Suprapubic skin (tissue), 4 donors: Measurements from ENCODE around the gene GALNT17. TPM values are rescaled to one million over a fixed set of nuclear protein-coding genes. Genes with fewer than 3 reads are reported as not detected.

Experiments
- DNase-seq, 2 donors: peaks; one replicate each; pipeline ENCODE4 v3.0.0-alpha.2; 2019; ENCODE audit warnings: low spot score in 2 of 2
- H3K27ac ChIP-seq: fragments of 200-600 bp; sonication (generic); one replicate; pipeline ENCODE4 v1.5.1; 2019
- H3K27me3 ChIP-seq: fragments of 200-600 bp; sonication (generic); one replicate; pipeline ENCODE4 v1.5.1; 2019
- H3K36me3 ChIP-seq: fragments of 200-600 bp; sonication (generic); one replicate; pipeline ENCODE4 v1.5.1; 2019
- H3K4me1 ChIP-seq: fragments of 200-600 bp; sonication (generic); one replicate; pipeline ENCODE4 v1.5.1; 2019
- H3K4me3 ChIP-seq: fragments of 200-600 bp; sonication (generic); one replicate; pipeline ENCODE4 v1.5.1; 2019; ENCODE audit warnings: mild to moderate bottlenecking
- H3K9me3 ChIP-seq: fragments of 200-600 bp; sonication (generic); one replicate; pipeline ENCODE4 v1.5.1; 2019
- EP300 ChIP-seq: sonication (generic); formaldehyde crosslinking; IDR thresholded peaks from one replicate; pipeline ENCODE4 v1.6.1; 2017; ENCODE audit warnings: antibody characterized with exemption
- POLR2A ChIP-seq, 2 donors: fragments of 450-650 bp; IDR thresholded peaks; one replicate each; pipeline ENCODE4 v1.6.1; 2017; ENCODE audit warnings: antibody characterized with exemption in 2 of 2, mild to moderate bottlenecking in 2 of 2, moderate library complexity in 2 of 2
- POLR2AphosphoS5 ChIP-seq, 3 donors: sonication (generic); formaldehyde crosslinking; IDR thresholded peaks; one replicate each; pipeline ENCODE4 v1.6.1; 2017; ENCODE audit warnings: antibody characterized with exemption in 3 of 3
- WGBS: methylation state at CpG from one replicate; pipeline ENCODE4 v1.1.5; 2018; 5-methylcytosine and 5-hydroxymethylcytosine counted together
- total RNA-seq, 4 donors: library from RNA; depleted of rRNA; stranded (reverse); fragments of >200 nt; gene quantifications; one replicate each; pipeline ENCODE4 v1.1.0, GENCODE V29; 2016
- TF ChIP-seq, protein P1 (sequence below), 2 donors: fragments of 200-600 bp in 1 of 2; fragments of 450-650 bp in 1 of 2; sonication (generic) in 1 of 2; IDR thresholded peaks; one replicate each; pipeline ENCODE4 v1.5.1; 2016 to 2019; ENCODE audit warnings: antibody characterized with exemption in 2 of 2, mild to moderate bottlenecking in 1 of 2, moderate library complexity in 1 of 2

GALNT17 gene
- 1 to 10 TPM; 2.0 to 4.7 (median 2.7) TPM for total RNA-seq

DNA sequence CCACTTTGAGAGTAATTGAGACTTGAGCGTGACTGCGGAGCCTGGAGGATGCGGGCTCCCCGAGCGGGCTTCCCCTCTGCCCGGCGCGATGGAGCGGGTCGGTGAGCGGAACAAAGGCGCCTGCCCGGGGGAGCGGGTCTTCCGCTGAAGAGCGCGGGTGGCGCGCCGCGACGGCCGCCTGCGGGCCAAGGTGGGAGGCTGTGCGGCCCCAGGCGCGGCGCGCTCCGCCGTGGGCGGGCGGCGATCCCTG lies at the start of gene GALNT17:
Gene GALNT17 (plus strand): TSS at position 18 of the 250 bp plus-strand sequence.
- peak within 1 kb of the TSS; percentile 49 for H3K4me3 ChIP-seq
- peaks cover 45% of the 10 kb centered on the region for H3K27me3 ChIP-seq
- peaks cover 17% of the 10 kb centered on the region for H3K4me1 ChIP-seq
- H3K27ac ChIP-seq, result peak within 1 kb of the TSS; percentile 1
- TF ChIP-seq, protein P1, sequence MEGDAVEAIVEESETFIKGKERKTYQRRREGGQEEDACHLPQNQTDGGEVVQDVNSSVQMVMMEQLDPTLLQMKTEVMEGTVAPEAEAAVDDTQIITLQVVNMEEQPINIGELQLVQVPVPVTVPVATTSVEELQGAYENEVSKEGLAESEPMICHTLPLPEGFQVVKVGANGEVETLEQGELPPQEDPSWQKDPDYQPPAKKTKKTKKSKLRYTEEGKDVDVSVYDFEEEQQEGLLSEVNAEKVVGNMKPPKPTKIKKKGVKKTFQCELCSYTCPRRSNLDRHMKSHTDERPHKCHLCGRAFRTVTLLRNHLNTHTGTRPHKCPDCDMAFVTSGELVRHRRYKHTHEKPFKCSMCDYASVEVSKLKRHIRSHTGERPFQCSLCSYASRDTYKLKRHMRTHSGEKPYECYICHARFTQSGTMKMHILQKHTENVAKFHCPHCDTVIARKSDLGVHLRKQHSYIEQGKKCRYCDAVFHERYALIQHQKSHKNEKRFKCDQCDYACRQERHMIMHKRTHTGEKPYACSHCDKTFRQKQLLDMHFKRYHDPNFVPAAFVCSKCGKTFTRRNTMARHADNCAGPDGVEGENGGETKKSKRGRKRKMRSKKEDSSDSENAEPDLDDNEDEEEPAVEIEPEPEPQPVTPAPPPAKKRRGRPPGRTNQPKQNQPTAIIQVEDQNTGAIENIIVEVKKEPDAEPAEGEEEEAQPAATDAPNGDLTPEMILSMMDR (IDR thresholded peaks at IDR 0.05), result no peak
- TF ChIP-seq POLR2AphosphoS5 (IDR thresholded peaks at IDR 0.05), result no peak
- H3K36me3 ChIP-seq, result no peaks in the 10 kb centered on the region
- no peaks in the 10 kb centered on the region for H3K9me3 ChIP-seq
- 0% methylated on average over 2 of the region's 34 CpGs for WGBS
- DNase-seq, result no peak

DNA sequence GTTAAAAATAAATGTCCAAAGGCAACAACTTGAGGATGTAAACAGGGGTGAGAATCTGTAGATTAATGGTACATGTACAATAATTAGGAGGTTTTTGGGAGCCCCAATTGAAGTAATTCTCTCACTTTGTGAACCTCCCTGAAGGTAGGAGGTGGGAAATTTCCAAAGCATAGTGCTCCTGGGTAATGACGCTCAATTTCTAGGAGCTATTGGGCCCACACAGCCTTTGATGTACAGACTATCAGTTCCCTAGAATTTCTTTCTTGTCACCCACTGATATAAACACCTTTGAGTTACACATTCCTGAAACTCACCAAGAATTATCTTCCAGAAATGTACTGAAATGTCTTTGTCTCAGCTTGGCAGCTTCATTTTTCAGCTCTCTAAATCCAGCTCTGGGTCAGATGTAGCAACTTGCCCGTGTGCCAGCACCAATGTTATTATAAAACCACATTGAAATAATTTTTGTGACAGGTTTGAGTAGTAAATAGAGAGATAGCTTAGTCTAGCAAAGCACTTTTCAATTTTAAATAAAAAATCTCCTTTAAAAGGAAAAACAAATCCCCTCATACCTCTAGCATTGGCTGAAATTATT lies 36.6 kb upstream of the GALNT17 start:
- TF ChIP-seq EP300, result no peak
- no peak for TF ChIP-seq POLR2AphosphoS5 (IDR thresholded peaks at IDR 0.05)
- no peak for TF ChIP-seq POLR2A (IDR thresholded peaks at IDR 0.05)
- TF ChIP-seq, protein P1 (IDR thresholded peaks at IDR 0.05), result no peak
- Histone ChIP-seq H3K27me3 (no peaks in the 10 kb centered on the region), H3K4me1 (no peaks in the 10 kb centered on the region), H3K36me3 (no peaks in the 10 kb centered on the region), H3K9me3 (no peaks in the 10 kb centered on the region), H3K27ac (no peak overlapping the region), H3K4me3 (no peak overlapping the region)
- 38% methylated on average over 2 of the region's 2 CpGs for WGBS
- no peak for DNase-seq

DNA sequence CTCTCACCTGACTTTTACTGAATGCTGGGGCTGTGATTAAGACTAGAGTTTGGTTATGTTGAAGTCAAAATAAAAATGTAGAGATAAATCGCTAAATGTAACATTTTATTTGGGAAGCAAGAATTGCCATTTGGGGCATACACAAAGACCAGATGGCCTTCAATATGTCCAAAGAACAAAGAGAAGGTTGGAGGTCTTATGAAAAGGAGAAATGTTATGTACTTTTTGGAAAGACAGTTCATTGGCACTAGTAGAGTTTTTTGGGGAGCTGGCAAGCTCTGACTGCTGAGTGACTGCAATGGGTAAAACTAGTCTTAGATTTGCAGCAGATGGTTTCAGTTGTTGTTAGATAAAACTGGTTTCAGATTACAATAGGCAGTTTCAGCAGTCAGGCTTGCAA lies 35.6 kb upstream of the GALNT17 start:
- DNase-seq, result no peak

DNA sequence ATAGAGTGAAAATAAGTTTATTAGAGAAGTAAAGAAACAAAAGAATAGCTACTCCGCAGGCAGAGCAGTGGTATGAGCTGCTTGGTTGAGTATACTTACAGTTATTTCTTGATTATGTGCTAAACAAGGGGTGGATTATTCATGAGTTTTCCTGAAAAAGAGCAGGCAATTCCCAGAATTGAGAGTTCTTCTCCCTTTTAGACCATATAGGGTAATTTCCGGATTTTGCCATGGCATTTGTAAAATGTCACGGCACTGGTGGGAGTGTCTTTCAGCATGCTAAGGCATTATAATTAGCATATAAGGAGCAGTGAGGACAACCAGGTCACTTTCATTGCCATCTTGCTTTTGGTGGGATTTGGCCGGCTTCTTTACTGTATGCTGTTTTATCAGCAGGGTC lies 25.7 kb upstream of the GALNT17 start:
- no peaks in the 10 kb centered on the region for H3K36me3 ChIP-seq
- no peaks in the 10 kb centered on the region for H3K4me1 ChIP-seq
- no peak for DNase-seq
- WGBS, result 86% methylated on average over 4 of the region's 4 CpGs
- TF ChIP-seq EP300 (no peak), POLR2A (IDR thresholded peaks at IDR 0.05) (no peak)
- H3K4me3 ChIP-seq, result no peak overlapping the region
- H3K9me3 ChIP-seq, result no peaks in the 10 kb centered on the region
- no peak overlapping the region for H3K27ac ChIP-seq
- H3K27me3 ChIP-seq, result no peaks in the 10 kb centered on the region

More for the DNA sequence above, 35.6 kb upstream of the GALNT17 start:
- Histone ChIP-seq H3K4me3 (no peak overlapping the region), H3K27me3 (no peaks in the 10 kb centered on the region), H3K27ac (no peak overlapping the region), H3K4me1 (no peaks in the 10 kb centered on the region), H3K9me3 (no peaks in the 10 kb centered on the region), H3K36me3 (no peaks in the 10 kb centered on the region)
- no peak for TF ChIP-seq EP300
- 95% methylated on average over 1 of the region's 1 CpG for WGBS

DNA sequence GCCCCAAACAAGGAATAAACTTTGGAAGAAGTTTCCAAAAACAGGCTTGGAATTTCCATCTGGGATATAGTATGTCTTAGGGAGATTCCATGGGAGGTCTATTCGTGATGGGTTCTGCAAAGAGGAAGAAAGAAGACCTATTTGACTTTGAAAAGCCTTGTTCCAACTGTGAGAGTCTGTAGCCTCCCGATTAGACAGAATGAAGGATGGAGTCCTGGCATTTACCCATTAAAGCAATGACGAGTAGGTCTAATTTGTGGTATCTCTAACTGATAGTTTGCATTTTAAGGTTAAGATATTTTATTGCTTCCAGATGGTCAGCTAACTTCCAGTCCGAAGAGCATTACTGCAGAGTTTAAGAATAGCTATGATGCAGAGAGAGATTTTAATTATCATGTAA lies 19.5 kb upstream of the GALNT17 start:
- Histone ChIP-seq H3K27me3 (no peaks in the 10 kb centered on the region), H3K4me1 (no peaks in the 10 kb centered on the region), H3K36me3 (no peaks in the 10 kb centered on the region), H3K27ac (no peak overlapping the region), H3K9me3 (no peaks in the 10 kb centered on the region), H3K4me3 (no peak overlapping the region)
- no peak for TF ChIP-seq EP300
- no peak for TF ChIP-seq POLR2A (IDR thresholded peaks at IDR 0.05)
- TF ChIP-seq, protein P1 (IDR thresholded peaks at IDR 0.05), result no peak
- no peak for TF ChIP-seq POLR2AphosphoS5 (IDR thresholded peaks at IDR 0.05)
- 26% methylated on average over 4 of the region's 4 CpGs for WGBS
- DNase-seq, result no peak

DNA sequence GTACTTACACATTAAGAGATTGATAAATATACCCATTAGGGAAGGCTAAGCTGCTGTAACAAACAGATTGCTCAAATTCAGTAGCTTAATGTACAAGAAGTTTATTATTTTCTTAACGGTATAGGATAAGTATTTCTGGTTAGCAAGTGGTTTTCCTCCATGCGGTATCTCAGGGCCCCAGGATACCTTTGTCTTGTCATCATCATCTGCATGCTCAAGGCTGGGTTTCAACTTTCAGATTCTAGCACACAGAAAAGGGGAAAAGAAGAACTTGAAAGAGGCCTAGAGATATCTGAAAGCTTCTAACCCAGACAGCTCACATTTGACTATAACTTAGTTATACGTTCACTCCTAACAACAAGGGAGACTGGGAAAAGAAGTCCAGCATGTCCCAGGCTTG lies 11.8 kb upstream of the GALNT17 start:
- peaks cover 3% of the 10 kb centered on the region for H3K9me3 ChIP-seq
- no peaks in the 10 kb centered on the region for H3K4me1 ChIP-seq
- no peak overlapping the region for H3K4me3 ChIP-seq
- no peak overlapping the region for H3K27ac ChIP-seq
- DNase-seq, result no peak
- WGBS, result 96% methylated on average over 3 of the region's 3 CpGs
- H3K27me3 ChIP-seq, result no peaks in the 10 kb centered on the region
- no peaks in the 10 kb centered on the region for H3K36me3 ChIP-seq
- TF ChIP-seq EP300 (no peak), POLR2A (IDR thresholded peaks at IDR 0.05) (no peak), POLR2AphosphoS5 (IDR thresholded peaks at IDR 0.05) (no peak)
- TF ChIP-seq, protein P1 (IDR thresholded peaks at IDR 0.05), result no peak
